HCT116 (cell line): ENCODE data around the gene PSMB9. TPM values are rescaled to one million over a fixed set of nuclear protein-coding genes. Genes with fewer than 3 reads are reported as not detected.

Experiments used
- ATAC-seq: fragments of 200-7000 bp; cut with Tn5 transposase; 2 replicates; pipeline ENCODE4 v1.9.1; 2020; ENCODE audit warnings: mild to moderate bottlenecking, moderate library complexity
- BruUV-seq: library from RNA; stranded (reverse); fragments of 400-500 nt; replicated peaks from 2 replicates; lab custom pipeline; 2021; lab: Mats Ljungman, UMichigan
- CTCF ChIA-PET: fragments of 300-600 bp; sonication (Branson Sonifier 250); formaldehyde crosslinking; loops from one replicate; lab custom pipeline; 2021; ENCODE audit warnings: antibody characterized with exemption; lab: Charles Lee
- POLR2A ChIA-PET: fragments of 300-600, 350-600 bp; sonication (Branson Sonifier 250); formaldehyde crosslinking; loops from one replicate; lab custom pipeline; 2021; ENCODE audit warnings: antibody characterized with exemption; lab: Charles Lee
- RAD21 ChIA-PET, 2 experiments: fragments of 300-600 bp; sonication (Branson Sonifier 250); formaldehyde crosslinking; loops; one replicate each; lab custom pipeline; 2023; ENCODE audit warnings: low total read pairs in 2 of 2; ENCODE audit not compliant: uncharacterized antibody in 2 of 2, unreplicated experiment in 2 of 2, low non-redundant PET in 1 of 2; lab: Charles Lee
- DNase-seq: peaks from one replicate; pipeline ENCODE4 v3.0.0-alpha.2; 2010; ENCODE audit warnings: low read depth, low spot score
- H2AFZ ChIP-seq: fragments of 200-600 bp; shearing (Covaris generic), sonication (generic); 2 replicates; pipeline ENCODE4 v1.6.1; 2017; ENCODE audit warnings: low read depth, mixed run types, mixed read lengths, antibody characterized with exemption, low read length; ENCODE audit not compliant: poor library complexity, severe bottlenecking
- H3K27ac ChIP-seq: 2 replicates; pipeline ENCODE4 v1.5.1; 2012; ENCODE audit warnings: low read depth, low read length
- H3K27me3 ChIP-seq: fragments of 200-600 bp; sonication (generic); 2 replicates; pipeline ENCODE4 v1.6.1; 2016; ENCODE audit warnings: mixed run types, low read length, mixed read lengths; ENCODE audit not compliant: insufficient read depth
- H3K36me3 ChIP-seq, 2 experiments: fragments of 200-500 bp in 1 of 2; fragments of 200-600 bp in 1 of 2; sonication (Bioruptor generic) in 1 of 2; sonication (generic) in 1 of 2; 2 replicates each; pipeline versions ENCODE4 v1.5.1 to v1.6.1; 2014 to 2016; ENCODE audit warnings: low read length in 2 of 2, inconsistent platforms in 1 of 2, mixed read lengths in 1 of 2, mixed run types in 1 of 2; ENCODE audit not compliant: insufficient read depth in 2 of 2, control insufficient read depth in 1 of 2
- H3K4me1 ChIP-seq, 2 experiments: fragments of 200-600 bp in 1 of 2; sonication (generic) in 1 of 2; 2 replicates each; pipeline versions ENCODE4 v1.5.1 to v1.6.1; 2012 to 2017; ENCODE audit warnings: low read length in 2 of 2, inconsistent platforms in 1 of 2, mild to moderate bottlenecking in 1 of 2, mixed read lengths in 1 of 2, mixed run types in 1 of 2, moderate library complexity in 1 of 2; ENCODE audit not compliant: insufficient read depth in 2 of 2, control insufficient read depth in 1 of 2
- H3K4me2 ChIP-seq: fragments of 200-600 bp; sonication (generic); 2 replicates; pipeline ENCODE4 v1.6.1; 2017; ENCODE audit warnings: mixed run types, low read length, mixed read lengths
- H3K4me3 ChIP-seq, 2 experiments: fragments of 200-600 bp in 1 of 2; sonication (generic) in 1 of 2; replicated peaks in 1 of 2; 2 replicates each; pipeline ENCODE4 v1.5.1; 2011 to 2016; ENCODE audit warnings: low read length in 2 of 2, control low read depth in 1 of 2, low read depth in 1 of 2, mild to moderate bottlenecking in 1 of 2, mixed read lengths in 1 of 2, mixed run types in 1 of 2
- H3K79me2 ChIP-seq: fragments of 200-600 bp; sonication (generic); 2 replicates; pipeline ENCODE4 v1.6.1; 2017; ENCODE audit warnings: mild to moderate bottlenecking, mixed run types, low read length, moderate library complexity, mixed read lengths; ENCODE audit not compliant: insufficient read depth
- H3K9ac ChIP-seq: fragments of 200-600 bp; sonication (generic); 2 replicates; pipeline ENCODE4 v1.6.1; 2016; ENCODE audit warnings: low read length, mixed read lengths
- H3K9me2 ChIP-seq: fragments of 200-600 bp; sonication (generic), shearing (Covaris generic); 2 replicates; pipeline ENCODE4 v1.6.1; 2017; ENCODE audit warnings: mixed run types, mild to moderate bottlenecking, moderate library complexity; ENCODE audit not compliant: insufficient read depth
- H3K9me3 ChIP-seq, 2 experiments: fragments of 200-500 bp in 1 of 2; fragments of 200-600 bp in 1 of 2; sonication (Bioruptor generic) in 1 of 2; sonication (generic) in 1 of 2; 2 replicates each; pipeline ENCODE4 v1.6.1; 2014 to 2017; ENCODE audit warnings: low read length in 2 of 2, mixed read lengths in 2 of 2, inconsistent platforms in 1 of 2, low read depth in 1 of 2, mild to moderate bottlenecking in 1 of 2, mixed run types in 1 of 2, moderate library complexity in 1 of 2; ENCODE audit not compliant: control insufficient read depth in 1 of 2, insufficient read depth in 1 of 2
- H4K20me1 ChIP-seq: fragments of 200-600 bp; sonication (generic), shearing (Covaris generic); 2 replicates; pipeline ENCODE4 v1.6.1; 2017; ENCODE audit warnings: mixed run types, mild to moderate bottlenecking, moderate library complexity; ENCODE audit not compliant: insufficient read depth
- ATF3 ChIP-seq: IDR thresholded peaks from 2 replicates; pipeline ENCODE4 v1.6.1; 2012
- EGR1 ChIP-seq: IDR thresholded peaks from 2 replicates; pipeline ENCODE4 v1.6.1; 2012; ENCODE audit warnings: low read depth
- EZH2 ChIP-seq: fragments of 200-600 bp; sonication (generic); IDR thresholded peaks from 2 replicates; pipeline ENCODE4 v1.6.1; 2017; ENCODE audit warnings: antibody characterized with exemption, mixed run types
- JUND ChIP-seq: IDR thresholded peaks from 2 replicates; pipeline ENCODE4 v1.6.1; 2012
- POLR2A ChIP-seq: IDR thresholded peaks from 2 replicates; pipeline ENCODE4 v1.7.0; 2011; ENCODE audit warnings: borderline replicate concordance; ENCODE audit not compliant: insufficient read depth, insufficient read length; ENCODE audit errors: extremely low read depth
- RAD21 ChIP-seq: IDR thresholded peaks from 2 replicates; pipeline ENCODE4 v1.6.1; 2012; ENCODE audit warnings: low read depth, mild to moderate bottlenecking
- SRF ChIP-seq: IDR thresholded peaks from 2 replicates; pipeline ENCODE4 v1.6.1; 2012; ENCODE audit warnings: low read depth
- TCF7L2 ChIP-seq: IDR thresholded peaks from 2 replicates; pipeline ENCODE4 v1.7.0; 2011; ENCODE audit warnings: borderline replicate concordance, inconsistent platforms; ENCODE audit not compliant: insufficient read depth, insufficient read length; ENCODE audit errors: extremely low read depth
- YY1 ChIP-seq: IDR thresholded peaks from 2 replicates; pipeline ENCODE4 v1.6.1; 2011; ENCODE audit warnings: low read length, low read depth, moderate library complexity, mild to moderate bottlenecking; ENCODE audit not compliant: insufficient replicate concordance; ENCODE audit errors: extremely low read depth
- ZFX ChIP-seq: fragments of 450-650 bp; IDR thresholded peaks from 2 replicates; pipeline ENCODE4 v1.6.1; 2017
- intact Hi-C: fragments of 100-400 bp; cut with micrococcal nuclease; formaldehyde crosslinking; loops from 2 replicates; pipeline ENCODE4 v1.10.0; 2022
- total RNA-seq: library from RNA; stranded (reverse); gene quantifications from one replicate; pipeline ENCODE4 v1.2.1, GENCODE V29; 2021; ENCODE audit not compliant: unreplicated experiment

PSMB9 gene
- total RNA-seq, 1 experiment from 2014 or later = 8.1 TPM

GRCh38 chr6:32886681-32887383, 32.8 kb downstream of the PSMB9 start:
- intact Hi-C loops = loop anchor here (5.0 kb wide), 2 partner anchors 45 to 80 kb away; partner anchors contain the start of gene BRD2
- Histone ChIP-seq H3K4me1 (peaks cover 0 to 7% of the 10 kb centered on the region in 2 experiments; a peak in 2 of 4 replicates), H4K20me1 (no peaks in the 10 kb centered on the region), H3K27me3 (no peaks in the 10 kb centered on the region), H3K9me2 (no peaks in the 10 kb centered on the region), H3K36me3 (no peaks in the 10 kb centered on the region), H3K4me3 (no peak overlapping the region), H2AFZ (no peak overlapping the region), H3K4me2 (peak overlapping the region; percentile 19; the same call in 1 of the 2 replicates), H3K79me2 (no peaks in the 10 kb centered on the region), H3K9me3 (no peaks in the 10 kb centered on the region), H3K27ac (no peak overlapping the region), H3K9ac (no peak overlapping the region)
- ChIA-PET POLR2A (interaction anchor here (1.4 to 1.6 kb wide), 2 partner anchors 84 to 98 kb away, joined by 6 to 19 read pairs; no protein-coding TSS in a partner anchor), CTCF (interaction anchor here (0.9 to 2.1 kb wide), 8 partner anchors 47 to 100 kb away, joined by 3 to 39 read pairs (median 4); partner anchors contain the start of genes HLA-DMA and TAP2), RAD21 (interaction anchor here (1.0 to 1.7 kb wide), 3 partner anchors 47 to 98 kb away, joined by 3 to 8 read pairs (median 4); no protein-coding TSS in a partner anchor)
- no peak for ATAC-seq
- TF ChIP-seq ATF3 (no peak), POLR2A (no peak)
- BruUV-seq = no TSS peak
- no peak for DNase-seq

GRCh38 chr6:32887616-32888015, 33.6 kb downstream of the PSMB9 start:
- no peak overlapping the region for H3K9ac ChIP-seq
- intact Hi-C loops = loop anchor here (5.0 kb wide), 2 partner anchors 45 to 80 kb away; partner anchors contain the start of gene BRD2
- no TSS peak for BruUV-seq
- H3K9me2 ChIP-seq = no peaks in the 10 kb centered on the region
- no peak overlapping the region for H3K4me2 ChIP-seq
- no peak overlapping the region for H3K4me3 ChIP-seq
- RAD21 ChIA-PET = no interaction called here
- DNase-seq (no peak), ATAC-seq (no peak)
- peaks cover 0 to 7% of the 10 kb centered on the region in 2 experiments; a peak in 2 of 4 replicates for H3K4me1 ChIP-seq
- H4K20me1 ChIP-seq = no peaks in the 10 kb centered on the region
- no peak for TF ChIP-seq EGR1
- TF ChIP-seq EZH2 = no peak
- no peak for TF ChIP-seq YY1
- no peak for TF ChIP-seq RAD21
- TF ChIP-seq JUND = no peak
- no peak for TF ChIP-seq SRF
- TF ChIP-seq ZFX = no peak
- no peak for TF ChIP-seq TCF7L2
- H2AFZ ChIP-seq = no peak overlapping the region
- H3K27me3 ChIP-seq = no peaks in the 10 kb centered on the region
- no peak overlapping the region for H3K27ac ChIP-seq
- CTCF ChIA-PET = interaction anchor here (1.0 to 1.4 kb wide), 3 partner anchors 46 to 97 kb away, joined by 3 to 4 read pairs (median 3); no protein-coding TSS in a partner anchor
- no peaks in the 10 kb centered on the region for H3K79me2 ChIP-seq
- no peaks in the 10 kb centered on the region for H3K9me3 ChIP-seq
- no peaks in the 10 kb centered on the region for H3K36me3 ChIP-seq
- POLR2A ChIA-PET = no interaction called here
